Kidney (tissue), 14 donors: ENCODE data around the gene FRYL. TPM values are rescaled to one million over a fixed set of nuclear protein-coding genes. Genes with fewer than 3 reads are reported as not detected.
"Not testable (repeated sequence)": the region's sequence is repeated elsewhere in the genome, so short reads cannot be mapped to it uniquely, and the experiment has no call there.

ENCODE experiments used
- DNase-seq, 5 donors: peaks; one replicate each; pipeline ENCODE4 v3.0.0-alpha.2; 2013 to 2020
- FAIRE-seq: peaks from 2 replicates; lab custom pipeline; 2012; peaks lifted over from hg19 to GRCh38; lab: Jason Lieb, UNC
- H3K27ac ChIP-seq, 2 donors: one replicate each; pipeline ENCODE4 v1.7.0; 2013; ENCODE audit warnings: low read depth in 2 of 2, low read length in 2 of 2, inconsistent platforms in 1 of 2
- H3K27me3 ChIP-seq: one replicate; pipeline ENCODE4 v1.7.1; 2013; ENCODE audit warnings: low read length, inconsistent platforms; ENCODE audit not compliant: control insufficient read depth, insufficient read depth
- H3K36me3 ChIP-seq, 3 donors: one replicate each; pipeline versions ENCODE4 v1.7.0 to v1.7.1; 2013; ENCODE audit warnings: low read length in 3 of 3, control low read depth in 1 of 3, inconsistent platforms in 1 of 3; ENCODE audit not compliant: insufficient read depth in 3 of 3, control insufficient read depth in 2 of 3
- H3K4me1 ChIP-seq, 3 donors: one replicate each; pipeline versions ENCODE4 v1.7.0 to v1.7.1; 2013; ENCODE audit warnings: low read length in 3 of 3, inconsistent platforms in 1 of 3, low read depth in 1 of 3; ENCODE audit not compliant: control insufficient read depth in 2 of 3, insufficient read depth in 2 of 3
- H3K4me3 ChIP-seq, 3 donors: one replicate each; pipeline versions ENCODE4 v1.7.0 to v1.8.1; 2013; ENCODE audit warnings: low read length in 3 of 3, control low read depth in 1 of 3, inconsistent platforms in 1 of 3
- H3K9ac ChIP-seq, 3 donors: one replicate each; pipeline versions ENCODE4 v1.7.0 to v1.7.1; 2013; ENCODE audit warnings: low read length in 3 of 3, control low read depth in 1 of 3, inconsistent platforms in 1 of 3
- H3K9me3 ChIP-seq, 3 donors: one replicate each; pipeline versions ENCODE4 v1.7.0 to v1.7.1; 2013; ENCODE audit warnings: low read length in 3 of 3, control low read depth in 1 of 3, inconsistent platforms in 1 of 3; ENCODE audit not compliant: control insufficient read depth in 2 of 3, insufficient read depth in 1 of 3
- intact Hi-C: fragments of 100-400 bp; cut with DNase I; formaldehyde crosslinking; loops from one replicate; pipeline ENCODE4 v1.11.1; 2022
- polyA plus RNA-seq: library from polyadenylated mRNA; stranded (reverse); fragments of 350-450 nt; fragmentation: Illumina TruSeq; extraction: RNeasy Lipid Tissue Mini Kit (QIAGEN cat#74804); gene quantifications from one replicate; pipeline ENCODE4 v1.2.3, GENCODE V29; 2014; ENCODE audit warnings: low read depth, low replicate concordance; ENCODE audit not compliant: insufficient read depth
- total RNA-seq: library from RNA; stranded (reverse); fragmentation: NEBNext Ultra II Directional; extraction: Animal tissue kit (Norgen Biotek cat#: 25700); gene quantifications from one replicate; pipeline ENCODE4 v1.2.1, GENCODE V29; 2021
- TF ChIP-seq, protein P1 (sequence below): IDR thresholded peaks from 3 replicates; pipeline ENCODE4 v1.5.1; 2012; ENCODE audit warnings: mild to moderate bottlenecking, moderate library complexity, borderline replicate concordance; ENCODE audit not compliant: insufficient read depth; ENCODE audit errors: extremely low read depth
- donor health status: control.
- donor health status: control.
- donor health status: control.
- donor health status: control.
- donor health status: control.
- donor health status: DM: yes; HTN: yes; CAD: no.
- donor health status: Normal renal cell carcinoma (clear cell type).

FRYL gene
- total and polyA plus RNA-seq, 2 donors from 2014 or later = 11.6 to 78.9 TPM

GRCh38 chr4:48698029-48698971 lies 81.8 kb downstream of the FRYL start:
- H3K27ac ChIP-seq = no peak overlapping the region
- peak in 2 of 5 donors; percentile 14 to 35 for DNase-seq
- no peak for FAIRE-seq

GRCh38 chr4:48697516-48697915 lies 82.6 kb downstream of the FRYL start:
- H3K4me3 ChIP-seq, intact Hi-C loops, H3K27ac ChIP-seq, H3K9ac ChIP-seq, DNase-seq, H3K27me3 ChIP-seq, H3K36me3 ChIP-seq, FAIRE-seq, H3K9me3 ChIP-seq, H3K4me1 ChIP-seq: not testable (repeated sequence)

More at GRCh38 chr4:48698029-48698971, 81.8 kb downstream of the FRYL start:
- H3K4me3 ChIP-seq = no peak overlapping the region
- H3K36me3 ChIP-seq = no peaks in the 10 kb centered on the region
- H3K27me3 ChIP-seq = no peaks in the 10 kb centered on the region
- peaks cover 0 to 8% (median 7%) of the 10 kb centered on the region in 3 donors for H3K4me1 ChIP-seq
- H3K9me3 ChIP-seq = no peaks in the 10 kb centered on the region
- intact Hi-C loops = no loop called here
- no peak overlapping the region for H3K9ac ChIP-seq
- TF ChIP-seq, protein P1, sequence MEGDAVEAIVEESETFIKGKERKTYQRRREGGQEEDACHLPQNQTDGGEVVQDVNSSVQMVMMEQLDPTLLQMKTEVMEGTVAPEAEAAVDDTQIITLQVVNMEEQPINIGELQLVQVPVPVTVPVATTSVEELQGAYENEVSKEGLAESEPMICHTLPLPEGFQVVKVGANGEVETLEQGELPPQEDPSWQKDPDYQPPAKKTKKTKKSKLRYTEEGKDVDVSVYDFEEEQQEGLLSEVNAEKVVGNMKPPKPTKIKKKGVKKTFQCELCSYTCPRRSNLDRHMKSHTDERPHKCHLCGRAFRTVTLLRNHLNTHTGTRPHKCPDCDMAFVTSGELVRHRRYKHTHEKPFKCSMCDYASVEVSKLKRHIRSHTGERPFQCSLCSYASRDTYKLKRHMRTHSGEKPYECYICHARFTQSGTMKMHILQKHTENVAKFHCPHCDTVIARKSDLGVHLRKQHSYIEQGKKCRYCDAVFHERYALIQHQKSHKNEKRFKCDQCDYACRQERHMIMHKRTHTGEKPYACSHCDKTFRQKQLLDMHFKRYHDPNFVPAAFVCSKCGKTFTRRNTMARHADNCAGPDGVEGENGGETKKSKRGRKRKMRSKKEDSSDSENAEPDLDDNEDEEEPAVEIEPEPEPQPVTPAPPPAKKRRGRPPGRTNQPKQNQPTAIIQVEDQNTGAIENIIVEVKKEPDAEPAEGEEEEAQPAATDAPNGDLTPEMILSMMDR = no peak

DNA sequence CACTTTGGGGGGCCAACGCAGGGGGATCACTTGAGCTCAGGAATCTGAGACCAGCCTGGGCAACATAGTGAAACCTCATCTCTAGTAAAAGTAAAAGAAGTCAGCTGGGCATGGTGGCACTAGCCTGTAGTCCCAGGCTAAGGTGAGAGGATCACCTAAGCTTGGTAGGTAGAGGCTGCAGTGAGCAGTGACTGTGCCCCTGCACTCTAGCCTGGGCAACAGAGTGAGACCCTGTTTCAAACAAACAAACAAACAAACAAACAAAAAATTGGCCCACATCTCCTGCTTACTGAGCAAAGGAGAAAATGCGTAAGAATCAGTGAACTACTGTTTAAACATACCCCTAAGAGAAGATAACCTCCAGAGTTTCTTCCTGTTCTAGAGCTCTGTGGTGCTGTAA lies 85.3 kb downstream of the FRYL start:
- no peak overlapping the region for H3K4me3 ChIP-seq
- no peak for DNase-seq
- no peaks in the 10 kb centered on the region for H3K9me3 ChIP-seq
- H3K36me3 ChIP-seq = no peaks in the 10 kb centered on the region
- H3K4me1 ChIP-seq = peaks cover 0 to 11% (median 8%) of the 10 kb centered on the region in 3 donors
- TF ChIP-seq, protein P1 = no peak
- FAIRE-seq = no peak
- H3K27ac ChIP-seq = no peak overlapping the region
- H3K9ac ChIP-seq = no peak overlapping the region
- intact Hi-C loops = no loop called here
- H3K27me3 ChIP-seq = no peaks in the 10 kb centered on the region

GRCh38 chr4:48693856-48694574 lies 86.1 kb downstream of the FRYL start:
- H3K9me3 ChIP-seq = no peaks in the 10 kb centered on the region
- intact Hi-C loops = no loop called here
- no peak for FAIRE-seq

More at GRCh38 chr4:48693856-48694574, 86.1 kb downstream of the FRYL start:
- no peaks in the 10 kb centered on the region for H3K36me3 ChIP-seq
- no peak for DNase-seq
- TF ChIP-seq, protein P1 = no peak
- H3K9ac ChIP-seq = no peak overlapping the region
- peaks cover 0 to 11% (median 8%) of the 10 kb centered on the region in 3 donors for H3K4me1 ChIP-seq
- no peaks in the 10 kb centered on the region for H3K27me3 ChIP-seq
- H3K27ac ChIP-seq = no peak overlapping the region
- H3K4me3 ChIP-seq = no peak overlapping the region
